ENCODE measurements around the gene TLR1. TPM values are rescaled to one million over a fixed set of nuclear protein-coding genes. Genes with fewer than 3 reads are reported as not detected.
A peak's percentile ranks its signal among the peaks of the same experiment; 100 is the strongest.
"Not testable (repeated sequence)": the region's sequence is repeated elsewhere in the genome, so short reads cannot be mapped to it uniquely, and the experiment has no call there.

TLR1 gene
- total RNA-seq, 4 donors from 2014 or later: 2.5 to 11.3 (median 10.3) TPM

DNA sequence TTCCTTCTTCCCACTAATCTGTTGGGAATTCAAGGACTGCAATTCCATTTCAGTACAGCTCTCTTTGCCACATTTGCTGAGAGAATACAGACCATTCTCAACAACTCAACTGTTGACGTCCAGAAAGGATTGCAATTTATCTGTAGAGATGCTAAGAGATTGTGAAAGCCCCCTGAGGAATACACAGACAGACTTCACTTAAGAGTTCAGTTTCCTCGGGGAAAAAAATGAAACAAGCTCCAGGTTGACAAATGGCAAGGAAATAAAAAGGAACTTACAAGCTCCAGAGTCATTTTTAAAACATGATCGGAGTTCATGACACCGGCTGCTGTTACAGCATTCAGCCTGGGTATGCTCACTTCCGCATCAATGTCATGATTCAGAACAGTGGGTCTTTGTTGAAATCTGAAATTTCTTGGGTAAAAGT lies 35.6 kb downstream of the TLR1 start:
- TF ChIP-seq CTCF (IDR thresholded peaks at IDR 0.05): no peak
- no peak for TF ChIP-seq POLR2A (IDR thresholded peaks at IDR 0.05)
- H3K27ac ChIP-seq: no peak overlapping the region
- H3K9me3 ChIP-seq: no peaks in the 10 kb centered on the region
- H3K36me3 ChIP-seq: no peaks in the 10 kb centered on the region
- peaks cover 0 to 10% (median 5%) of the 10 kb centered on the region in 3 donors for H3K4me1 ChIP-seq
- no peak for DNase-seq
- WGBS, 2 donors: 57 to 76% methylated on average over 5 of the region's 5 CpGs
- no peaks in the 10 kb centered on the region for H3K27me3 ChIP-seq
- H3K4me3 ChIP-seq: no peak overlapping the region
- intact Hi-C loops (cut with DNase I): loop anchor here (10.0 kb wide), 2 partner anchors 96 to 366 kb away; partner anchors contain the start of gene FAM114A1

DNA sequence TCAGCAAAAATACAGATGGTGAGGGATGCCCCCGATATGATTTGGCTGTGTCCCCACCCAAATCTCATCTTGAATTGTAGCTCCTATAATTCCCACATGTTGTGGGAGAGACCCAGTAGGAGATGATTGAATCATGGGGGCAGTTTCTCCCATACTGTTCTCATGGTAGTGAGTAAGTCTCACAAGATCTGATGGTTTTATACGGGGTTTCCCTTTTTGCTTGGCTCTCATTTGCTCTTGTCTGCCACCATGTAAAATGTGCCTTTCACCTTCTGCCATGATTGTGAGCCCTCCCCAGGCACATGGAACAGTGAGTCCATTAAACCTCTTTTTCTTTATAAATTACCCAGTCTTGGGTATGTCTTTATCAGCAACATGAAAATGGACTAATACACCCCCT lies 37.7 kb downstream of the TLR1 start:
- H3K27me3 ChIP-seq, H3K9me3 ChIP-seq, DNase-seq, H3K4me1 ChIP-seq, H3K27ac ChIP-seq, H3K36me3 ChIP-seq, H3K4me3 ChIP-seq: not testable (repeated sequence)
- 87 to 93% methylated on average over 2 of the region's 2 CpGs for WGBS, 2 donors
- intact Hi-C loops (cut with DNase I): loop anchor here (10.0 kb wide), 2 partner anchors 98 to 368 kb away; partner anchors contain the start of gene FAM114A1

DNA sequence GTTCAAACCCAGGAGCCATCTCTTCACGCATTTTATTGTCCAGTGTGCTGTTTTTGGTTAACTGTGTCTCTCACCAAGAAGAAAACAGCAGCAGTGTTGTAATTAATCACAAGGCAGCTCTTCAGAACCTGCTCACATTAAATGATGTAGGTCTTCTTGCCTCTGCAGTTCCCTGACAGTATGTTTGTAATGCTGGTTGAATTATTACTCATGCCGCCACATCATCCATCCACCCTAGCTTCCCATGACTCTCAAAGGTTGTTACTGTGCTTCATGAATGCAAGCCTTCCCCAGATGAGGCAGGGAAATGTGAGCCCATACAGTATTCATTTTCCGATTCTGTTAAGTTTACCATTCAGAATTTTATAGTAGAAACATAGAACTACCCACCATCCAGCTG lies 39.2 kb downstream of the TLR1 start:
- 85 to 89% methylated on average over 3 of the region's 3 CpGs for WGBS, 2 donors
- no peak overlapping the region for H3K27ac ChIP-seq
- H3K4me1 ChIP-seq: peaks cover 0 to 9% (median 5%) of the 10 kb centered on the region in 3 donors
- no peaks in the 10 kb centered on the region for H3K27me3 ChIP-seq
- H3K4me3 ChIP-seq: no peak overlapping the region
- no peaks in the 10 kb centered on the region for H3K36me3 ChIP-seq
- intact Hi-C loops (cut with DNase I): loop anchor here (10.0 kb wide), 2 partner anchors 99 to 369 kb away; partner anchors contain the start of gene FAM114A1
- no peak for TF ChIP-seq POLR2A (IDR thresholded peaks at IDR 0.05)
- TF ChIP-seq CTCF (IDR thresholded peaks at IDR 0.05): no peak
- no peak for DNase-seq
- H3K9me3 ChIP-seq: no peaks in the 10 kb centered on the region

GRCh38 chr4:38764277-38764676 lies 40.3 kb downstream of the TLR1 start:
- TF ChIP-seq CTCF (IDR thresholded peaks at IDR 0.05) (no peak), POLR2A (IDR thresholded peaks at IDR 0.05) (no peak)
- Histone ChIP-seq H3K4me3 (no peak overlapping the region), H3K9me3 (no peaks in the 10 kb centered on the region), H3K36me3 (no peaks in the 10 kb centered on the region), H3K27me3 (no peaks in the 10 kb centered on the region), H3K27ac (no peak overlapping the region), H3K4me1 (peaks cover 0 to 4% (median 0%) of the 10 kb centered on the region in 3 donors)
- no peak for DNase-seq
- 62 to 94% methylated on average over 3 of the region's 3 CpGs for WGBS, 2 donors
- intact Hi-C loops (cut with DNase I): loop anchor here (10.0 kb wide), 2 partner anchors 101 to 371 kb away; partner anchors contain the start of gene FAM114A1

DNA sequence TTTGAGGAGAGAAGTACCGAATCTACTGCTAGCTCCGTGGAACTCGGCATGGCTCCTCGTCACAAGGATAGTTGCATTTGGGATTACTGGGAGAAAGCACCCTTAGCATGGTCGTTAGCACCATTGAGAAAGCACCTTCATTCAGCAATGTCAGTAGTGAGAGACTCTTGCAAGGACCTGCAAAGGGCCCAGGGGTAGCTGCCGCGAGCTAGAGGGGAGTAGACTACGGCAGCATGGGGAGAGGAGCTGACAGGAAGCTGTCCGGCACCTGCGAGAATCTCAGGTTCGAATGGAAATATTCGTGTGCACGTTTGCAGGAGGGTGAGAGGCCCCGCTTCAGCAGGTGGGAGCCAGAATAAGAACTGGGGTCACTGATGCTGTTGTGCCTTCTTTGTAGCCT lies 42.0 kb downstream of the TLR1 start:
- 78 to 91% methylated on average over 12 to 14 of the region's 14 CpGs for WGBS, 2 donors
- no peaks in the 10 kb centered on the region for H3K27me3 ChIP-seq
- H3K9me3 ChIP-seq: no peaks in the 10 kb centered on the region
- peak overlapping the region in 1 of 4 donors; percentile 41 for H3K27ac ChIP-seq
- DNase-seq: no peak
- intact Hi-C loops (cut with DNase I): loop anchor here (10.0 kb wide), 2 partner anchors 102 to 372 kb away; partner anchors contain the start of gene FAM114A1
- no peak overlapping the region for H3K4me3 ChIP-seq
- no peaks in the 10 kb centered on the region for H3K36me3 ChIP-seq
- TF ChIP-seq POLR2A (IDR thresholded peaks at IDR 0.05) (no peak), CTCF (IDR thresholded peaks at IDR 0.05) (no peak)
- peaks cover 0 to 6% (median 0%) of the 10 kb centered on the region in 3 donors for H3K4me1 ChIP-seq

DNA sequence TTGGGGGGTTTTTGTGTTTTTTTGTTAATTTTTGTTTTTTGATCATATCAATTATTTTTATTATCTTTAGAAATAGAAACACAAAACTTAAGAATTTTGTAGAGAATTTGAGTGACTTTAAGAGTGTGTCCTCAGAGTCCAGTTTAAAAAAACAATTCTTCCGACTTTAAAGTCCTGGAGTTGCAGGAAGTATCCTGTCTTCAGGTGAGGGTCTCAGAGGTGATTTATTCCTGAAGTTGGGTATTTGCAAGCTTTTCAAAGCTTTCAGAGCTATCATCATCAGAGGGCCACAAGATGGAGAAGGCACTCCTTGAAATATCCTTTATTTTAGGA lies 44.8 kb downstream of the TLR1 start:
- H3K4me1 ChIP-seq: peaks cover 0 to 6% (median 0%) of the 10 kb centered on the region in 3 donors
- intact Hi-C loops (cut with DNase I): loop anchor here (10.0 kb wide), 2 partner anchors 105 to 375 kb away; partner anchors contain the start of gene FAM114A1
- H3K9me3 ChIP-seq: no peaks in the 10 kb centered on the region
- H3K36me3 ChIP-seq: no peaks in the 10 kb centered on the region
- no peak overlapping the region for H3K4me3 ChIP-seq
- H3K27ac ChIP-seq: no peak overlapping the region
- 83 to 100% methylated on average over 1 of the region's 1 CpG for WGBS, 2 donors
- DNase-seq: no peak
- H3K27me3 ChIP-seq: no peaks in the 10 kb centered on the region
- TF ChIP-seq POLR2A (IDR thresholded peaks at IDR 0.05) (no peak), CTCF (IDR thresholded peaks at IDR 0.05) (no peak)

All from esophagus squamous epithelium (tissue), 5 donors.